BJ (cell line): ENCODE data around the gene KDM1B. TPM values are rescaled to one million over a fixed set of nuclear protein-coding genes. Genes with fewer than 3 reads are reported as not detected.

Experiments
- CTCF ChIA-PET: fragments of 350-600 bp; formaldehyde crosslinking; extraction: SDS; loops from one replicate; lab custom pipeline; 2021; ENCODE audit warnings: antibody characterized with exemption, inconsistent platforms; lab: Yijun Ruan, JAX
- POLR2A ChIA-PET: fragments of 300-600 bp; sonication (Branson Sonifier 250); formaldehyde crosslinking; extraction: SDS; loops from one replicate; lab custom pipeline; 2021; ENCODE audit warnings: antibody characterized with exemption; lab: Charles Lee
- DNase-seq: peaks from one replicate; pipeline ENCODE4 v3.0.0-alpha.2; 2011; ENCODE audit warnings: low read depth
- H3K27me3 ChIP-seq: 2 replicates; pipeline ENCODE4 v1.6.0; 2011; ENCODE audit warnings: low read length; ENCODE audit not compliant: control insufficient read depth, insufficient read depth
- H3K36me3 ChIP-seq: 2 replicates; pipeline ENCODE4 v1.5.1; 2011; ENCODE audit warnings: low read length; ENCODE audit not compliant: control insufficient read depth, insufficient read depth
- H3K4me3 ChIP-seq: 2 replicates; pipeline ENCODE4 v1.5.1; 2011; ENCODE audit warnings: low read depth, mild to moderate bottlenecking, control low read depth, low read length
- CTCF ChIP-seq: IDR thresholded peaks from 2 replicates; pipeline ENCODE4 v1.5.1; 2011; ENCODE audit warnings: low read depth, mild to moderate bottlenecking, control low read depth, inconsistent platforms, low read length, moderate library complexity; ENCODE audit not compliant: insufficient read depth
- polyA plus RNA-seq: library from polyadenylated mRNA; depleted of rRNA; stranded (reverse); fragments of >200 nt; gene quantifications from 2 replicates; pipeline ENCODE4 v1.2.3, GENCODE V29; 2011

Gene KDM1B
- polyA plus RNA-seq, 1 experiment: 10.3 TPM

- no peak for TF ChIP-seq CTCF
- H3K27me3 ChIP-seq: no peaks in the 10 kb centered on the region
- 0 out of 2 replicates have a peak, but pooled peaks cover 2% of the 10 kb centered on the region for H3K36me3 ChIP-seq
- no peak overlapping the region for H3K4me3 ChIP-seq
- no peak for DNase-seq
- ChIA-PET POLR2A (no interaction called here), CTCF (no interaction called here)
Measured at GRCh38 chr6:18254793-18255192, 99.6 kb downstream of the KDM1B start.

DNA sequence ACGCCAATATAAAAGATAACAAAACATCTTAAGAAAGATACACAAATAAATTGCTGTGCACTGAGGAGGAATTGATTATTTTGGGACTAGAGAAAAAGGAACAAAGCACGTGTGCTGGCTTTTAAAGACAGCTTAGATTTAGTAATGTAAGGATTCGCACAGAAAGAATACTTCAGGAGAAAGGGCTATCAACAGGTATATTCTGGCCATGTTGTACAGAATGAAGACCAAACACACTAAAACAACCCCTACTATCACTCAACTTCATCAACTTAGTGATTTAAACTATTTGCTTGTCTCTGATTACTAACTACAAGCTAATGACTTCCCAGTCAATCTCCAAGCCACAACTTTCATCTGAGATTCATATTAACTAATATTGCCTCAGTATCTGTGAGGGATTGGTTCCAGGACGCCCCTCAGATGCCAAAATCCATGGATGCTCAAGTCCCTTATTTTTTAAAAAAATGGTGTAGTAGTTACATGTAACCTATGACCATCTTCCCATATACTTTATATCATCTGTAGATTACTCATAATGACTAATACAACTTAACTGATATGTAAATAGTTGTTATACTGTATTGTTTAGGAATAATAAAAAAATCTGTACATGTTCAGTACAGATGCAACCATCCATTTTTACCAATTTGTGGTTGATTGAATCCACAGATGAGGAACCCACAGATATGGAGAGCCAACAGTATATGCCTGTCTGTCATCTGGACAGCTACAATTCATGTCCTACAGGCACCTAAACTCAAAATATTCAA lies 104.6 kb downstream of the KDM1B start:
- CTCF ChIA-PET: interaction anchor here (0.9 kb wide), 1 partner anchor 246 kb away, joined by 3 read pairs; no protein-coding TSS in a partner anchor
- Histone ChIP-seq H3K4me3 (no peak overlapping the region), H3K36me3 (0 out of 2 replicates have a peak, but pooled peaks cover under 1% of the 10 kb centered on the region), H3K27me3 (no peaks in the 10 kb centered on the region)
- POLR2A ChIA-PET: interaction anchor here (1.0 kb wide), 1 partner anchor 48 kb away, joined by 29 read pairs; no protein-coding TSS in a partner anchor
- no peak for DNase-seq
- no peak for TF ChIP-seq CTCF

- Histone ChIP-seq H3K4me3 (no peak overlapping the region), H3K36me3 (no peaks in the 10 kb centered on the region), H3K27me3 (no peaks in the 10 kb centered on the region)
- ChIA-PET POLR2A (interaction anchor here (1.0 kb wide), 1 partner anchor 48 kb away, joined by 29 read pairs; no protein-coding TSS in a partner anchor), CTCF (interaction anchor here (0.6 kb wide), 1 partner anchor 8 kb away, joined by 3 read pairs; no protein-coding TSS in a partner anchor)
- TF ChIP-seq CTCF: 0 out of 2 replicates have a peak, but pooled peaks have one; percentile 8
- DNase-seq: no peak
Measured at GRCh38 chr6:18260448-18261106, 105.4 kb downstream of the KDM1B start.

GRCh38 chr6:18261877-18262276 lies 106.7 kb downstream of the KDM1B start:
- no peak overlapping the region for H3K4me3 ChIP-seq
- CTCF ChIA-PET: no interaction called here
- DNase-seq: no peak
- H3K36me3 ChIP-seq: no peaks in the 10 kb centered on the region
- POLR2A ChIA-PET: no interaction called here
- no peak for TF ChIP-seq CTCF
- H3K27me3 ChIP-seq: no peaks in the 10 kb centered on the region
